Left ventricle myocardium inferior (tissue), 1 donor: Measurements from ENCODE around the gene SLC2A4RG. TPM values are rescaled to one million over a fixed set of nuclear protein-coding genes. Genes with fewer than 3 reads are reported as not detected.

ENCODE experiments used
- DNase-seq: peaks from one replicate; pipeline ENCODE4 v3.0.0-alpha.2; 2020
- H3K27ac ChIP-seq: fragments of 200-600 bp; replicated peaks from 2 replicates; pipeline ENCODE4 v1.8.0; 2021
- H3K27me3 ChIP-seq: fragments of 200-600 bp; 2 replicates; pipeline ENCODE4 v1.8.0; 2021; ENCODE audit warnings: low read depth
- H3K36me3 ChIP-seq: fragments of 200-600 bp; 2 replicates; pipeline ENCODE4 v1.8.0; 2021
- H3K4me1 ChIP-seq: fragments of 200-600 bp; 2 replicates; pipeline ENCODE4 v1.8.0; 2021
- H3K4me3 ChIP-seq: fragments of 200-600 bp; 2 replicates; pipeline ENCODE4 v1.8.0; 2021; ENCODE audit warnings: mild to moderate bottlenecking, moderate library complexity
- H3K9me3 ChIP-seq: fragments of 200-600 bp; replicated peaks from 2 replicates; pipeline ENCODE4 v1.8.0; 2021
- intact Hi-C: fragments of 100-400 bp; cut with micrococcal nuclease; formaldehyde crosslinking; loops from one replicate; pipeline ENCODE4 v1.11.0; 2022
- total RNA-seq: library from RNA; stranded (reverse); fragmentation: NEBNext Ultra II Directional; extraction: Animal tissue kit (Norgen Biotek cat#: 25700); gene quantifications from one replicate; pipeline ENCODE4 v1.2.1, GENCODE V29; 2021
- TF ChIP-seq, protein P1 (sequence below): fragments of 200-600 bp; IDR thresholded peaks from 2 replicates; pipeline ENCODE4 v1.8.0; 2021; ENCODE audit warnings: antibody characterized with exemption, mild to moderate bottlenecking, borderline replicate concordance
- donor health status: DM: no; HTN: yes; CAD: no; lungs with severe emphysema.

SLC2A4RG gene
- total RNA-seq, 1 donor from 2014 or later: 79.2 TPM

DNA sequence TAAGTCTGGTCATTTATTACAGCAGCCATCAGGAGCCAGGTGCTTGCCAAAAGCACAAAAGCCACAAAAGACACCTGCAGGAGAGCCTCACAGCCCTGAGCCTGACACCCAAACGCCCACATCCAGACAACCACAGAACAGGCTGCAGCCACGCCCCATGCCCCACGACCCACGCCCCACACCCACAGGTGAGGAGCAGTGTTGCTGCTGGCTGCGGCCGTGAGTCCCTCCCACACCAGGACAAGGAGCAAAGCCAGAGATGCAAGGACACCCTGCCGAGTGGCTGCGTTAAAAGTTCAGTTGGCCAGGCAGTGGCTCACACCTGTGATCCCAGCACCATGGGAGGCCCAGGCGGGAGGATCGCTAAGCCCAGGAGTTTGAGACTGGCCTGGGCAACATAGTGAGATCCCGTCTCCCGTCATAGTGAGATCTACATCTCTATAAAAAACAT is 43.0 kb downstream of the SLC2A4RG start:
- TF ChIP-seq, protein P1, sequence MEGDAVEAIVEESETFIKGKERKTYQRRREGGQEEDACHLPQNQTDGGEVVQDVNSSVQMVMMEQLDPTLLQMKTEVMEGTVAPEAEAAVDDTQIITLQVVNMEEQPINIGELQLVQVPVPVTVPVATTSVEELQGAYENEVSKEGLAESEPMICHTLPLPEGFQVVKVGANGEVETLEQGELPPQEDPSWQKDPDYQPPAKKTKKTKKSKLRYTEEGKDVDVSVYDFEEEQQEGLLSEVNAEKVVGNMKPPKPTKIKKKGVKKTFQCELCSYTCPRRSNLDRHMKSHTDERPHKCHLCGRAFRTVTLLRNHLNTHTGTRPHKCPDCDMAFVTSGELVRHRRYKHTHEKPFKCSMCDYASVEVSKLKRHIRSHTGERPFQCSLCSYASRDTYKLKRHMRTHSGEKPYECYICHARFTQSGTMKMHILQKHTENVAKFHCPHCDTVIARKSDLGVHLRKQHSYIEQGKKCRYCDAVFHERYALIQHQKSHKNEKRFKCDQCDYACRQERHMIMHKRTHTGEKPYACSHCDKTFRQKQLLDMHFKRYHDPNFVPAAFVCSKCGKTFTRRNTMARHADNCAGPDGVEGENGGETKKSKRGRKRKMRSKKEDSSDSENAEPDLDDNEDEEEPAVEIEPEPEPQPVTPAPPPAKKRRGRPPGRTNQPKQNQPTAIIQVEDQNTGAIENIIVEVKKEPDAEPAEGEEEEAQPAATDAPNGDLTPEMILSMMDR: no peak
- Histone ChIP-seq H3K27ac (no peak overlapping the region), H3K36me3 (no peaks in the 10 kb centered on the region), H3K9me3 (no peaks in the 10 kb centered on the region), H3K27me3 (no peaks in the 10 kb centered on the region), H3K4me3 (no peak overlapping the region), H3K4me1 (peaks cover 26% of the 10 kb centered on the region)
- DNase-seq: no peak
- intact Hi-C loops: no loop called here

DNA sequence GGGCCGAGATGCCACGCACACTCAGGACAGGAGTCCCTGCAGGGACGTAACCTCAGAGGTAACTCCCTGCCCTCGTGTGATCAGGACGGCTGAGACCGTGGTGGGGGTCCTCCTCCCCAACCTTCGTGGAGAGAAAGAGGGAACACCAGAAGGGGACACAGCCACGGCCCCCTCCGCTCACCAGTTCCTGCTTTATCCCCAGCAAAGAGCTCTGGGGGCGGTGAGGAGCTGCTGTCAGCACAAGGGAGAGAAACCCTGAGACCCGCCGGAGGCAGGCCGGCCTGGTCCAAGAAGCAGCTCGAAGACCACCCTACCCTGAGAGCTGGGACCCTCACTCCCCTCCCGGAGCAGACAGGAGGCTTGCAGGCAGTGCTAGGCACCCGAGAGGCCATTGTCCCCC is 44.4 kb downstream of the SLC2A4RG start:
- TF ChIP-seq, protein P1: no peak
- no peak for DNase-seq
- Histone ChIP-seq H3K27me3 (no peaks in the 10 kb centered on the region), H3K4me3 (no peak overlapping the region), H3K27ac (no peak overlapping the region), H3K4me1 (peaks cover 40% of the 10 kb centered on the region), H3K36me3 (peaks cover under 1% of the 10 kb centered on the region), H3K9me3 (no peaks in the 10 kb centered on the region)
- intact Hi-C loops: no loop called here

DNA sequence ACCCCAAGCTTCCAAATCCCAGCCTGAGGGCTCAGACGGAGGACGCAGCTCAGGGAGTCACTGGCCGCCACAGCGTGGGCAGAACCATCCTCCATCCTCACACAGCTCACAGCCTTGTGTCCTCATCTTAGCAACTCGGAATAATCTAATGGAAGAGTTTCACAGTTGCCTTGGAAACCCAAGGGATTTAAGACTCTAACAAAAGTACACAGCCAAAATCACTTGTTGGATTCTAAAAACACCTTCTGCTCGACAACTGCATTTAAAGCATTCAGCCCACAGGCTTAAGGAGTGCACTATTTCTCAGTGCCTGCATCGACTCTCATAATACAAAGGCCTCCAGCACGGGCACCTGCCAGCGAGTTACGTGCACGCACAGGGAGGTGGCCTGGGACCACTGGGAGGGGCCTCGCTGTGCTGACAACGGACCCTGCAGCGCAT is 46.1 kb downstream of the SLC2A4RG start:
- TF ChIP-seq, protein P1: no peak
- Histone ChIP-seq H3K27me3 (no peaks in the 10 kb centered on the region), H3K4me3 (no peak overlapping the region), H3K27ac (peak overlapping the region; percentile 96), H3K9me3 (no peaks in the 10 kb centered on the region), H3K4me1 (peaks cover 58% of the 10 kb centered on the region), H3K36me3 (peaks cover 17% of the 10 kb centered on the region)
- DNase-seq: no peak
- intact Hi-C loops: no loop called here

DNA sequence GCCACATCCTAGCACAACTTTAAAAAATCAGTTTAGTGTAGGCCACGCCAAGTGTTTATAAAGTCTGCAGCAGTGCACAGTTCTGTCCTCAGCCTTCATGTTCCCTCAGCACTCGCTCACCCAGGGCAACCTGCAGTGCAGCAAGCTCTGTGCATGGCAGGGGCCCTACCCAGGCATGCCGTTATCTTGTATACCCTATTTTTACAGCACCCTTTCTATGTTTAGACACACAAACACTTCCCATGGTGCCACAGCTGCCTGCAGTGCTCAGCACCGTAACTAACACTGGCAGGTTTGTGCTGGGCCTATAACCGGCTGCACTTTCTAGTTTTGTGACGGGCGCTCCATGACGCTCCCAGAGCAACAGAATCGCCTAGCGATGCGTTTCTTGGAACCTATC is 47.7 kb downstream of the SLC2A4RG start:
- Histone ChIP-seq H3K27ac (peak overlapping the region; percentile 96), H3K36me3 (peaks cover 17% of the 10 kb centered on the region), H3K9me3 (no peaks in the 10 kb centered on the region), H3K4me3 (peak overlapping the region; percentile 57), H3K27me3 (no peaks in the 10 kb centered on the region), H3K4me1 (peaks cover 72% of the 10 kb centered on the region)
- intact Hi-C loops: no loop called here
- TF ChIP-seq, protein P1: no peak
- peak; percentile 67 for DNase-seq

DNA sequence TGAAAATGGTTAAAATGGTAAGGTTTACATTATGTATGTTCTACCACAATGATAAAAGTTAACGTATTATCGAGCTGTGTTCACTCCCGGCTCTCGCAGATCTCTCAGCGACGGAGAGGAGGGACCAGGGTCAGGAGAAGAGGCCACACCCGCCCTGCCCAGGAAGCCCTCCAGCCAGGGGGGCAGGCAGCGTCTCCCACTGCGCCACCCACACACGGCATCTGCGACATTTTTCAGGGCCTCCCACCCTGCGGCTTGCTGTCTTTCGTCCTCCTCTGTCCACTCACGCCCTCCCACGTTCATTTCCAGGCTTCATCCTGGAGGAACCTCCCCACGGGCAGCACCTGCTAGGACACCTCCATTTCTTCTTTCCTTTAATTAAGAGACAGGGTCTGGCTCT is 48.2 kb downstream of the SLC2A4RG start:
- intact Hi-C loops: no loop called here
- no peaks in the 10 kb centered on the region for H3K27me3 ChIP-seq
- peaks cover 75% of the 10 kb centered on the region for H3K4me1 ChIP-seq
- no peaks in the 10 kb centered on the region for H3K9me3 ChIP-seq
- peak overlapping the region; percentile 96 for H3K27ac ChIP-seq
- TF ChIP-seq, protein P1: no peak
- DNase-seq: no peak
- H3K4me3 ChIP-seq: peak overlapping the region; percentile 57
- H3K36me3 ChIP-seq: peaks cover 17% of the 10 kb centered on the region
